ENCODE measurements around the gene CAST.

DNA sequence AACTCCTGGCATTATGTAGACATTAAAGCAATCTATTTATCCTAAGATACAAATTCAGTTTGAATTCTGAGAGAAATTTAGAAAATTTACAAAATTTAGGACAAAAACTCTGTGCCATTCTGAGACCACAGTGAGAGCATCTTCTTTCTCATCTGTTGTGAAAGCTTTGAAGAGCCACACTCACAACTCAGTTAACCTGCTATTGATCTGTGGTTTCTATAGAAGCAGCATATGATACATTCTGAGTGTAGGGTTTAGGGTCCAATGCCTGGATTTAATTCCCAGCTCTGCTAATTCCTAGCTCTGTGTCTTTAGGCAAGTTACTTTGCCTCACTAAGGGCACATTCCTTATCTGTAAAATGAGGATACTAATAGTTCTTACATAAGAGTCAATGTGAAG is 21.6 kb downstream of the CAST start:
- TF ChIP-seq POLR2AphosphoS5 (IDR thresholded peaks at IDR 0.05; ENCODE audit: low read depth, low read length) (no peak), TAF1 (IDR thresholded peaks at IDR 0.05; ENCODE audit: borderline replicate concordance, insufficient read depth, low read length) (no peak)

Measured in PFSK-1 (cell line).